ENCODE results near the gene RIPOR3. TPM values are rescaled to one million over a fixed set of nuclear protein-coding genes. Genes with fewer than 3 reads are reported as not detected.

The RIPOR3 gene
- total RNA-seq, 1 experiment from 2014 or later = 0.46 TPM

DNA sequence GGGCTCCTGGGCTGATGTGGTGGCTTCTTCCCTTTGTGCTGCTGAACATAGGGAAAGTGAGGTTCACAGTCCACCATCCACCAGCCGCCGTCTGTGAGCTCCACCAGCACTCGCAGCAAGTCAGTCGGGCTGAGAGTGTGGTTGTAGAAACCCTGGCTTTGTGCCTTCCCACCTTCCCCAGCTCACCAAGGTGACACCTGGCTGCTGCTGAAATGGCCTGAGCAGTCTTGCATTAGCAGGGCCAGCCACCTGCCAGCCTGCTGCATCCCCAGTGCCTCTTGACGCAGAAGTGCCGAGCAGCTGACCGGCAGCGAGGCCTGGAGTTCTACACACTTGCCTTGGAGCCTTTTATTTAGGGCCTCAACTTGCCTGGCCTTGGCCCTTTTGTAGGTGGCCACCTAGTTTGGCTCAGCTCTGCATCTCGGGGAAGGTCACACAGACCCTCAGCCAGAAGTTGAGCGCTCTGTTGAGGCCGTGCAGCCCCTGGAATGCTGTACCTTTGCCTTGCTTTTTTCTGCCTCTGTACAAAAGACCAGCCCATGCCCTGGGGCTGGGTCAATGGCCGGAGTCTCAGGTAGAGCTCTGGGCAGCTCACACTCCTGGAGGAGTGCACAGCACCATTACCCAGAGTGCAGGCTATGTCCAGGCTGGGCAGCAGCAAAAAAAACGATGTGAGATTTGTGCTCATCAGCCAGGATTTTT lies 104.7 kb downstream of the RIPOR3 start:
- no peaks in the 10 kb centered on the region for H3K27me3 ChIP-seq (ENCODE audit: insufficient read depth, low read length)
- no peak overlapping the region for H3K4ac ChIP-seq (ENCODE audit: low read depth, low read length)
- H2BK20ac ChIP-seq (ENCODE audit: low read depth, low read length, poor library complexity, severe bottlenecking) = no peak overlapping the region
- no peak overlapping the region for H3T11ph ChIP-seq (ENCODE audit: low read length)
- no peaks in the 10 kb centered on the region for H3K79me2 ChIP-seq (ENCODE audit: insufficient read depth, low read length)
- H3K23me2 ChIP-seq (ENCODE audit: insufficient read length, low read depth, low read length, poor library complexity, severe bottlenecking) = no peaks in the 10 kb centered on the region
- DNase-seq = no peak
- H4K5ac ChIP-seq (ENCODE audit: insufficient read length, low read depth, low read length) = no peak overlapping the region
- H3K4me1 ChIP-seq (ENCODE audit: insufficient read depth, low read length) = no peaks in the 10 kb centered on the region
- no peak overlapping the region for H2BK12ac ChIP-seq (ENCODE audit: insufficient read length, low read depth, low read length)
- TF ChIP-seq, protein P1, sequence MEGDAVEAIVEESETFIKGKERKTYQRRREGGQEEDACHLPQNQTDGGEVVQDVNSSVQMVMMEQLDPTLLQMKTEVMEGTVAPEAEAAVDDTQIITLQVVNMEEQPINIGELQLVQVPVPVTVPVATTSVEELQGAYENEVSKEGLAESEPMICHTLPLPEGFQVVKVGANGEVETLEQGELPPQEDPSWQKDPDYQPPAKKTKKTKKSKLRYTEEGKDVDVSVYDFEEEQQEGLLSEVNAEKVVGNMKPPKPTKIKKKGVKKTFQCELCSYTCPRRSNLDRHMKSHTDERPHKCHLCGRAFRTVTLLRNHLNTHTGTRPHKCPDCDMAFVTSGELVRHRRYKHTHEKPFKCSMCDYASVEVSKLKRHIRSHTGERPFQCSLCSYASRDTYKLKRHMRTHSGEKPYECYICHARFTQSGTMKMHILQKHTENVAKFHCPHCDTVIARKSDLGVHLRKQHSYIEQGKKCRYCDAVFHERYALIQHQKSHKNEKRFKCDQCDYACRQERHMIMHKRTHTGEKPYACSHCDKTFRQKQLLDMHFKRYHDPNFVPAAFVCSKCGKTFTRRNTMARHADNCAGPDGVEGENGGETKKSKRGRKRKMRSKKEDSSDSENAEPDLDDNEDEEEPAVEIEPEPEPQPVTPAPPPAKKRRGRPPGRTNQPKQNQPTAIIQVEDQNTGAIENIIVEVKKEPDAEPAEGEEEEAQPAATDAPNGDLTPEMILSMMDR (conservative IDR thresholded peaks at IDR 0.05) = no peak
- Mint-ChIP-seq H3K27me3 (ENCODE audit: low read depth) (no peaks in the 10 kb centered on the region), H3K36me3 (ENCODE audit: insufficient read depth in 1 of 3, low read depth in 3 of 3) (peaks cover 3 to 33% (median 20%) of the 10 kb centered on the region in 3 experiments; a peak in 6 of 7 replicates), H3K9me3 (peaks cover 0 to 3% of the 10 kb centered on the region in 2 experiments; a peak in 1 of 5 replicates), H3K27ac (no peak overlapping the region; a peak in 1 of 7 replicates), H3K4me1 (no peaks in the 10 kb centered on the region), H3K4me3 (no peak overlapping the region)
- H2BK15ac ChIP-seq (ENCODE audit: low read depth, low read length) = no peak overlapping the region
- H4K20me1 ChIP-seq (ENCODE audit: control insufficient read depth, insufficient read depth, insufficient read length) = no peaks in the 10 kb centered on the region
- H2AFZ ChIP-seq (ENCODE audit: low read length) = no peak overlapping the region
- H3K9ac ChIP-seq (ENCODE audit: extremely low read depth, insufficient read length, low read length) = no peak overlapping the region
- no peak overlapping the region for H3K4me2 ChIP-seq (ENCODE audit: insufficient read depth, insufficient read length, low read length)
- no peak overlapping the region for H2BK5ac ChIP-seq (ENCODE audit: insufficient read length, low read length)
- H4K91ac ChIP-seq (ENCODE audit: insufficient read length, low read depth, low read length) = no peak overlapping the region
- H3K56ac ChIP-seq (ENCODE audit: insufficient read length, low read depth, low read length) = no peak overlapping the region
- H3K27ac ChIP-seq (ENCODE audit: insufficient read length, low read depth, low read length) = no peak overlapping the region
- H4K8ac ChIP-seq (replicated peaks; ENCODE audit: insufficient read length, low read depth, low read length) = no peak overlapping the region
- no peak overlapping the region for H2AK5ac ChIP-seq (ENCODE audit: insufficient read length, low read length)
- no peak overlapping the region for H2BK120ac ChIP-seq (ENCODE audit: low read depth, low read length, poor library complexity, severe bottlenecking)
- H3K18ac ChIP-seq (ENCODE audit: insufficient read length, low read depth, low read length) = no peak overlapping the region
- no peak overlapping the region; the same call in 1 of the 2 replicates for H3K14ac ChIP-seq (ENCODE audit: insufficient read depth, low read length)
- H3K79me1 ChIP-seq (ENCODE audit: insufficient read depth, low read depth, low read length, poor library complexity, severe bottlenecking) = no peaks in the 10 kb centered on the region
- no CpG with 5 or more reads among the region's 13 CpGs for WGBS (ENCODE audit: extremely low coverage, insufficient read length, low lambda C conversion rate)
- no peaks in the 10 kb centered on the region for H3K9me3 ChIP-seq (ENCODE audit: control insufficient read depth, low read depth, low read length)
- H3K23ac ChIP-seq (ENCODE audit: insufficient read length, low read depth, low read length) = no peak overlapping the region
